H1 (cell line): ENCODE measurements around the gene FASTK. TPM values are rescaled to one million over a fixed set of nuclear protein-coding genes. Genes with fewer than 3 reads are reported as not detected.

ENCODE experiments used
- CTCF ChIA-PET: fragments of 300-600 bp; sonication (Branson Sonifier 250); formaldehyde crosslinking; loops from one replicate; lab custom pipeline; 2021; ENCODE audit not compliant: partially characterized antibody; lab: Charles Lee
- POLR2A ChIA-PET: fragments of 300-600 bp; sonication (Branson Sonifier 250); formaldehyde crosslinking; loops from one replicate; lab custom pipeline; 2021; ENCODE audit warnings: inconsistent platforms; ENCODE audit not compliant: partially characterized antibody; lab: Charles Lee
- DNase-seq, 2 experiments: peaks; one replicate each; pipeline versions ENCODE4 v3.0.0 to v3.0.0-alpha.2; 2010 to 2022; ENCODE audit warnings: low spot score in 2 of 2, low read depth in 1 of 2, mixed read lengths in 1 of 2
- FAIRE-seq: peaks from 2 replicates; lab custom pipeline; 2011; peaks lifted over from hg19 to GRCh38; lab: Jason Lieb, UNC
- H2AFZ ChIP-seq: 2 replicates; pipeline ENCODE4 v1.8.1; 2012; ENCODE audit warnings: low read length, inconsistent platforms
- H2AK5ac ChIP-seq: 2 replicates; pipeline ENCODE4 v1.6.1; 2013; ENCODE audit warnings: low read depth, low read length
- H2BK120ac ChIP-seq: replicated peaks from 2 replicates; pipeline ENCODE3; 2013; ENCODE audit warnings: low read depth, low read length, inconsistent platforms
- H2BK12ac ChIP-seq: 2 replicates; pipeline ENCODE4 v1.6.1; 2013; ENCODE audit warnings: low read depth, low read length
- H2BK15ac ChIP-seq: 2 replicates; pipeline ENCODE4 v1.6.1; 2013; ENCODE audit warnings: low read length
- H2BK20ac ChIP-seq: 2 replicates; pipeline ENCODE4 v1.6.1; 2013; ENCODE audit warnings: low read length
- H2BK5ac ChIP-seq: 2 replicates; pipeline ENCODE4 v1.6.1; 2013; ENCODE audit warnings: low read depth, low read length
- H3K14ac ChIP-seq: 2 replicates; pipeline ENCODE4 v1.6.1; 2013; ENCODE audit warnings: inconsistent platforms; ENCODE audit not compliant: insufficient read length
- H3K18ac ChIP-seq: 2 replicates; pipeline ENCODE4 v1.6.1; 2013; ENCODE audit warnings: low read length; ENCODE audit errors: extremely low read depth
- H3K23ac ChIP-seq: 2 replicates; pipeline ENCODE4 v1.6.1; 2013; ENCODE audit warnings: inconsistent platforms; ENCODE audit not compliant: insufficient read length
- H3K23me2 ChIP-seq: 2 replicates; pipeline ENCODE4 v1.6.1; 2013; ENCODE audit warnings: low read depth, low read length
- H3K27ac ChIP-seq: 2 replicates; pipeline ENCODE4 v1.6.1; 2011; ENCODE audit warnings: low read depth, low read length, inconsistent platforms
- H3K27me3 ChIP-seq, 4 experiments: replicated peaks in 1 of 4; 1 replicate in 1 of 4; 2 replicates in 3 of 4; pipeline versions ENCODE4 v1.6.1 to v1.8.1; 2011 to 2013; ENCODE audit warnings: low read length in 3 of 4, mild to moderate bottlenecking in 3 of 4, inconsistent platforms in 2 of 4, mixed read lengths in 2 of 4, moderate library complexity in 1 of 4; ENCODE audit not compliant: control insufficient read depth in 3 of 4, insufficient read depth in 3 of 4; ENCODE audit errors: extremely low read depth in 1 of 4
- H3K36me3 ChIP-seq, 4 experiments: 2 replicates each; pipeline versions ENCODE4 v1.6.1 to v1.8.1; 2011 to 2013; ENCODE audit warnings: mild to moderate bottlenecking in 4 of 4, low read length in 3 of 4, moderate library complexity in 2 of 4, control low read depth in 1 of 4, inconsistent platforms in 1 of 4; ENCODE audit not compliant: insufficient read depth in 4 of 4, control insufficient read depth in 2 of 4
- H3K4ac ChIP-seq: replicated peaks from 2 replicates; pipeline ENCODE3; 2013; ENCODE audit warnings: low read length, low read depth, mixed read lengths, inconsistent platforms; ENCODE audit not compliant: insufficient read length
- H3K4me1 ChIP-seq, 4 experiments: replicated peaks in 1 of 4; 1 replicate in 1 of 4; 2 replicates in 3 of 4; pipeline versions ENCODE4 v1.6.1 to v1.8.1; 2011 to 2013; ENCODE audit warnings: low read length in 3 of 4, inconsistent platforms in 2 of 4, mixed read lengths in 1 of 4; ENCODE audit not compliant: insufficient read depth in 4 of 4, control insufficient read depth in 3 of 4
- H3K4me2 ChIP-seq, 2 experiments: 2 replicates each; pipeline versions ENCODE4 v1.6.1 to v1.8.1; 2011 to 2013; ENCODE audit warnings: low read depth in 2 of 2, low read length in 2 of 2, control low read depth in 1 of 2, inconsistent platforms in 1 of 2, mild to moderate bottlenecking in 1 of 2; ENCODE audit not compliant: insufficient read depth in 1 of 2
- H3K4me3 ChIP-seq, 4 experiments: fragments of 200-600, 300-600 bp in 1 of 4; sonication (generic), shearing (Covaris generic), sonication (Bioruptor Twin) in 1 of 4; 2 replicates each; pipeline versions ENCODE4 v1.5.1 to v1.8.1; 2011 to 2016; ENCODE audit warnings: low read length in 4 of 4, low read depth in 3 of 4, control low read depth in 2 of 4, inconsistent platforms in 2 of 4, mild to moderate bottlenecking in 2 of 4, mixed read lengths in 1 of 4, moderate library complexity in 1 of 4; ENCODE audit not compliant: insufficient read depth in 2 of 4; ENCODE audit errors: extremely low read depth in 1 of 4
- H3K56ac ChIP-seq: replicated peaks from 2 replicates; pipeline ENCODE3; 2013; ENCODE audit warnings: low read depth, mild to moderate bottlenecking, mixed read lengths, low read length, inconsistent platforms; ENCODE audit not compliant: insufficient read length
- H3K79me1 ChIP-seq: 2 replicates; pipeline ENCODE4 v1.6.1; 2013; ENCODE audit warnings: low read depth, low read length, control low read depth
- H3K79me2 ChIP-seq, 2 experiments: 2 replicates each; pipeline versions ENCODE4 v1.6.1 to v1.8.1; 2012 to 2013; ENCODE audit warnings: low read length in 2 of 2, mild to moderate bottlenecking in 2 of 2, inconsistent platforms in 1 of 2; ENCODE audit not compliant: insufficient read depth in 2 of 2, control insufficient read depth in 1 of 2
- H3K9ac ChIP-seq, 4 experiments: replicated peaks in 1 of 4; 1 replicate in 1 of 4; 2 replicates in 3 of 4; pipeline versions ENCODE4 v1.6.1 to v1.8.1; 2011 to 2013; ENCODE audit warnings: low read depth in 3 of 4, low read length in 3 of 4, control low read depth in 2 of 4, mild to moderate bottlenecking in 2 of 4, moderate library complexity in 2 of 4, inconsistent platforms in 1 of 4; ENCODE audit errors: extremely low read depth in 1 of 4
- H3K9me3 ChIP-seq, 2 experiments: 2 replicates each; pipeline versions ENCODE4 v1.6.1 to v1.8.1; 2012 to 2013; ENCODE audit warnings: mild to moderate bottlenecking in 2 of 2, moderate library complexity in 2 of 2, control low read depth in 1 of 2, inconsistent platforms in 1 of 2, low read depth in 1 of 2, low read length in 1 of 2, mixed read lengths in 1 of 2; ENCODE audit not compliant: insufficient read depth in 2 of 2
- H4K20me1 ChIP-seq, 2 experiments: replicated peaks in 1 of 2; 2 replicates each; pipeline versions ENCODE3 to v1.8.1; 2011 to 2013; ENCODE audit warnings: inconsistent platforms in 2 of 2, low read length in 2 of 2, mild to moderate bottlenecking in 1 of 2; ENCODE audit not compliant: insufficient read depth in 2 of 2, control insufficient read depth in 1 of 2
- H4K5ac ChIP-seq: 2 replicates; pipeline ENCODE4 v1.6.1; 2013; ENCODE audit warnings: low read length, low read depth, mixed read lengths, inconsistent platforms; ENCODE audit not compliant: insufficient read length
- H4K8ac ChIP-seq: 2 replicates; pipeline ENCODE4 v1.8.0; 2013; ENCODE audit warnings: mild to moderate bottlenecking, moderate library complexity, low read length, inconsistent platforms; ENCODE audit not compliant: insufficient read depth; ENCODE audit errors: extremely low read depth
- H4K91ac ChIP-seq: replicated peaks from 2 replicates; pipeline ENCODE3; 2013; ENCODE audit warnings: low read length, mixed read lengths, inconsistent platforms; ENCODE audit not compliant: insufficient read length
- CHD1 ChIP-seq: IDR thresholded peaks from 2 replicates; pipeline ENCODE4 v1.6.1; 2012; ENCODE audit warnings: low read depth, low read length, improper control_type of control experiment
- WGBS, 2 experiments: shearing (Covaris generic) in 1 of 2; methylation state at CpG; one replicate each; pipeline versions ENCODE4 v1.1.6 to v1.1.7; 2013 to 2015; ENCODE audit warnings: low lambda C conversion rate in 2 of 2, mixed read lengths in 2 of 2, inconsistent platforms in 1 of 2, low coverage in 1 of 2, missing lambda C conversion rate in 1 of 2; ENCODE audit not compliant: insufficient replicate concordance in 2 of 2, insufficient coverage in 1 of 2, insufficient read length in 1 of 2; ENCODE audit errors: extremely low coverage in 1 of 2, missing lambda C conversion rate in 1 of 2; 5-methylcytosine and 5-hydroxymethylcytosine counted together
- polyA plus RNA-seq, 7 experiments: library from polyadenylated mRNA; depleted of rRNA in 3 of 7; stranded (reverse) in 5 of 7; unstranded in 2 of 7; fragments of >200 nt in 5 of 7; fragments of 200-250 nt in 2 of 7; gene quantifications; 1 replicate in 5 of 7; 2 replicates in 1 of 7; 4 replicates in 1 of 7; pipeline versions ENCODE4 v1.2.1 to v1.2.3, GENCODE V29; 2011 to 2013; ENCODE audit warnings: missing spikeins in 2 of 7, mixed read lengths in 2 of 7
- total RNA-seq: library from RNA; stranded (reverse); fragmentation: NEBNext Ultra II Directional; extraction: Animal tissue kit (Norgen Biotek cat#: 25700); gene quantifications from 2 replicates; pipeline ENCODE4 v1.2.1, GENCODE V29; 2021

The FASTK gene
- total and polyA plus RNA-seq, 2 of the 8 experiments (the other 6 are each of a cell fraction or from before 2014, with no cell fraction given): 39.4 to 84.0 TPM

DNA sequence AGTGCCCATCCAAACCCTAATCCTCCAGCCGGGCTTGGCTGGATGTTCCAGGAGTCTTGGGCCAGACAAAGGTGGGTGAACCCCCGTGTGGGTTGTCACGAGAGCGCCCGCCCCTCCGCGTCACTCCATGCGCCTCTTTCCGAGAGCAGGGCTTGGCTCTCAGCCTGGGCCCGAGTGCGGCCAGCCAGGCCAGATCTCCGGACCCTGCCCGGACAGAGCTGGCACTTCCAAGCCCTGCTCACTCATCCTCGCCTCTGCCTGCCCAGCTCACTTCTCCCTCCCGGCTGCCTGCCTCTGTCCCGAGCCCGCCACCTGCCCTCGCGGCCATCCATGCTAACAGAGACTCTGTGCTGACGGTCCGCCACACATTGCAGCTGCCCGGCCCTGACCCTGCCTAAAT lies 40.3 kb upstream of the FASTK start:
- no peak overlapping the region for H4K8ac ChIP-seq
- no peak overlapping the region for H4K91ac ChIP-seq
- no peak overlapping the region for H2BK120ac ChIP-seq
- no peak overlapping the region for H3K9ac ChIP-seq
- peaks cover 2% of the 10 kb centered on the region for H3K79me1 ChIP-seq
- H2BK20ac ChIP-seq: no peak overlapping the region
- H2BK12ac ChIP-seq: no peak overlapping the region
- TF ChIP-seq CHD1: no peak
- no peak overlapping the region for H3K23ac ChIP-seq
- peaks cover 5% of the 10 kb centered on the region; the same call in 1 of the 2 replicates for H3K23me2 ChIP-seq
- ChIA-PET POLR2A (no interaction called here), CTCF (interaction anchor here (0.8 to 22.4 kb wide), 15 partner anchors 9 to 222 kb away, joined by 3 to 448 read pairs (median 4); partner anchors contain the start of genes AGAP3 and TMUB1)
- no peak overlapping the region for H4K5ac ChIP-seq
- H2BK5ac ChIP-seq: no peak overlapping the region
- FAIRE-seq (no peak), DNase-seq (no peak)
- H3K9me3 ChIP-seq: no peaks in the 10 kb centered on the region
- H3K4ac ChIP-seq: no peak overlapping the region
- no peak overlapping the region for H3K18ac ChIP-seq
- peaks cover 0 to 30% (median 4%) of the 10 kb centered on the region in 4 experiments; a peak in 3 of 8 replicates for H3K36me3 ChIP-seq
- no peak overlapping the region for H2AFZ ChIP-seq
- WGBS, 2 experiments: 95% methylated on average over 15 of the region's 22 CpGs; no CpG with 5 or more reads in 1 of the 2 experiments
- H3K27ac ChIP-seq: no peak overlapping the region
- no peak overlapping the region for H3K4me2 ChIP-seq
- H3K4me1 ChIP-seq: peaks cover 0 to 19% (median 4%) of the 10 kb centered on the region in 4 experiments; a peak in 5 of 7 replicates
- H3K56ac ChIP-seq: no peak overlapping the region
- H3K27me3 ChIP-seq: peaks cover 0 to 12% (median 7%) of the 10 kb centered on the region in 4 experiments; a peak in 6 of 7 replicates
- H2BK15ac ChIP-seq: no peak overlapping the region
- H3K4me3 ChIP-seq: no peak overlapping the region
- H3K79me2 ChIP-seq: peaks cover 0 to 4% of the 10 kb centered on the region in 2 experiments; a peak in 1 of 4 replicates
- no peak overlapping the region for H3K14ac ChIP-seq
- H2AK5ac ChIP-seq: no peak overlapping the region
- H4K20me1 ChIP-seq: peaks cover 24 to 45% of the 10 kb centered on the region in 2 experiments
